RWPE2 (cell line): ENCODE measurements around the gene VIPR1.

Source experiments
- ATAC-seq: fragments of 200-7000 bp; cut with Tn5 transposase; 3 replicates; pipeline ENCODE4 v1.9.1; 2021; ENCODE audit warnings: low read depth
- DNase-seq: peaks from one replicate; pipeline ENCODE4 v3.0.0-alpha.2; 2020; ENCODE audit warnings: low spot score
- H3K27ac ChIP-seq: fragments of 450-650 bp; 2 replicates; pipeline ENCODE4 v1.5.1; 2017; ENCODE audit warnings: mild to moderate bottlenecking; ENCODE audit not compliant: poor library complexity, severe bottlenecking
- H3K27me3 ChIP-seq: fragments of 250-450 bp; sonication (Bioruptor Pico); 2 replicates; pipeline ENCODE4 v1.5.1; 2021; ENCODE audit warnings: mild to moderate bottlenecking, moderate library complexity; ENCODE audit not compliant: insufficient read depth, poor library complexity, severe bottlenecking
- H3K36me3 ChIP-seq: fragments of 250-450 bp; sonication (Bioruptor Pico); 2 replicates; pipeline ENCODE4 v1.5.1; 2020; ENCODE audit warnings: low read depth, mild to moderate bottlenecking, moderate library complexity
- H3K4me1 ChIP-seq: fragments of 250-450 bp; sonication (Bioruptor Pico); 2 replicates; pipeline ENCODE4 v1.5.1; 2021; ENCODE audit warnings: mild to moderate bottlenecking, moderate library complexity; ENCODE audit not compliant: insufficient read depth, poor library complexity, severe bottlenecking
- H3K4me3 ChIP-seq: fragments of 250-450 bp; sonication (Bioruptor Pico); 2 replicates; pipeline ENCODE4 v1.5.1; 2021; ENCODE audit warnings: mild to moderate bottlenecking, moderate library complexity; ENCODE audit not compliant: severe bottlenecking
- H3K9me3 ChIP-seq: fragments of 250-450 bp; sonication (Bioruptor Pico); 2 replicates; pipeline ENCODE4 v1.5.1; 2021; ENCODE audit warnings: mild to moderate bottlenecking, moderate library complexity; ENCODE audit not compliant: severe bottlenecking
- CTCF ChIP-seq: fragments of 450-650 bp; IDR thresholded peaks from one replicate; pipeline ENCODE4 v1.5.1; 2017; ENCODE audit warnings: mild to moderate bottlenecking, moderate library complexity; ENCODE audit not compliant: poor library complexity, severe bottlenecking

The VIPR1 gene

GRCh38 chr3:42492508-42493080, 9.8 kb upstream of the VIPR1 start:
- ATAC-seq = no peak
- peak; percentile 6 for DNase-seq

GRCh38 chr3:42493126-42493797, 9.2 kb upstream of the VIPR1 start:
- H3K4me1 ChIP-seq = peaks cover 11% of the 10 kb centered on the region
- H3K4me3 ChIP-seq = no peak overlapping the region
- no peak overlapping the region for H3K27ac ChIP-seq
- no peaks in the 10 kb centered on the region for H3K27me3 ChIP-seq
- no peaks in the 10 kb centered on the region for H3K36me3 ChIP-seq
- H3K9me3 ChIP-seq = no peaks in the 10 kb centered on the region
- no peak for TF ChIP-seq CTCF
- ATAC-seq (no peak), DNase-seq (no peak)

More at GRCh38 chr3:42492508-42493080, 9.8 kb upstream of the VIPR1 start:
- Histone ChIP-seq H3K9me3 (no peaks in the 10 kb centered on the region), H3K27ac (no peak overlapping the region), H3K36me3 (no peaks in the 10 kb centered on the region), H3K27me3 (no peaks in the 10 kb centered on the region), H3K4me1 (peaks cover 11% of the 10 kb centered on the region), H3K4me3 (no peak overlapping the region)
- TF ChIP-seq CTCF = no peak

DNA sequence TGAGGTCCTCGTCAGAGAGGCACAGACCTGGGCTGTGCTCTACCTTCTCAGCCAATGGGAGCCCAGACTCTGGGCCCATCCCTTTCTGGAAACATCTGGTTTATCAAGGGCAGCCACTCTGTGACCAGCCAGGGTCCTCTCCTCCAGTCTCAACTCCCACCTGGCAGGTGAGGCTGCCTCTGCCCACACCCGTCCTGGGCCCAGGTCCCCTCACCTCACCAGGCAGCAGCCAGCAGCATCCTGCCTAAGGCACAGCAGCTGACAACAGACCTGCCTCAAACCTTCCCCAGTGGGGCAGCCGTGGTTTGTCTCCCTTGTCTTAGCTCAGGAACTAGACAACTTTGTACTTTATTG, 8.7 kb upstream of the VIPR1 start:
- TF ChIP-seq CTCF = no peak
- no peak overlapping the region for H3K27ac ChIP-seq
- no peak for ATAC-seq

GRCh38 chr3:42495393-42495792, 7.0 kb upstream of the VIPR1 start:
- ATAC-seq (no peak), DNase-seq (no peak)
- Histone ChIP-seq H3K27ac (no peak overlapping the region), H3K4me3 (no peak overlapping the region), H3K9me3 (no peaks in the 10 kb centered on the region), H3K4me1 (peaks cover 4% of the 10 kb centered on the region), H3K36me3 (no peaks in the 10 kb centered on the region), H3K27me3 (no peaks in the 10 kb centered on the region)
- no peak for TF ChIP-seq CTCF

More for the DNA sequence above, 8.7 kb upstream of the VIPR1 start:
- peaks cover 11% of the 10 kb centered on the region for H3K4me1 ChIP-seq
- H3K9me3 ChIP-seq = no peaks in the 10 kb centered on the region
- H3K27me3 ChIP-seq = no peaks in the 10 kb centered on the region
- H3K4me3 ChIP-seq = no peak overlapping the region
- no peaks in the 10 kb centered on the region for H3K36me3 ChIP-seq
- peak; percentile 38 for DNase-seq
